Measurements from ENCODE around the gene SOD1.

SOD1 gene

DNA sequence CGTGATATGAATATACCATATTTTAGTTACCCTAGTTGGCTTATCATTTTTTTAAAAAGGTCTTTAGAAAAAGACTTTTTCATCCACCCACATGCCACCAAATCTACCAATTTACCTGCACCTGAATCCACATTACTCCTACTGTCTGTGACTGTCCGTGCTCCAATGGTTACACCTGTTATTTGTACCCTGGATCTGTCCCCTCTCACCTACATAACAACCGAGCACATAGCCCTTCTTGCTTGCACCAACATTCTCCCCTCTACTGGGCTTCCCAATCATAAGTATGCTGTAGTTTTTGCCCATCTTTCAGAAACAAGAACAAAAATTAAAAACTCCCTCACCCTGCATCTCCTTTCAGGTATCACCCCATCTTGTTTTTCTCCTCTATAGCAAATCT lies 17.6 kb downstream of the SOD1 start:
- no peak for DNase-seq
- Mint-ChIP-seq H3K36me3 (ENCODE audit: low read depth) (peaks cover 15% of the 10 kb centered on the region), H3K9me3 (no peaks in the 10 kb centered on the region), H3K27me3 (ENCODE audit: low read depth, poor library complexity) (no peaks in the 10 kb centered on the region), H3K4me1 (no peaks in the 10 kb centered on the region), H3K4me3 (no peak overlapping the region), H3K27ac (no peak overlapping the region)
- TF ChIP-seq, protein P1, sequence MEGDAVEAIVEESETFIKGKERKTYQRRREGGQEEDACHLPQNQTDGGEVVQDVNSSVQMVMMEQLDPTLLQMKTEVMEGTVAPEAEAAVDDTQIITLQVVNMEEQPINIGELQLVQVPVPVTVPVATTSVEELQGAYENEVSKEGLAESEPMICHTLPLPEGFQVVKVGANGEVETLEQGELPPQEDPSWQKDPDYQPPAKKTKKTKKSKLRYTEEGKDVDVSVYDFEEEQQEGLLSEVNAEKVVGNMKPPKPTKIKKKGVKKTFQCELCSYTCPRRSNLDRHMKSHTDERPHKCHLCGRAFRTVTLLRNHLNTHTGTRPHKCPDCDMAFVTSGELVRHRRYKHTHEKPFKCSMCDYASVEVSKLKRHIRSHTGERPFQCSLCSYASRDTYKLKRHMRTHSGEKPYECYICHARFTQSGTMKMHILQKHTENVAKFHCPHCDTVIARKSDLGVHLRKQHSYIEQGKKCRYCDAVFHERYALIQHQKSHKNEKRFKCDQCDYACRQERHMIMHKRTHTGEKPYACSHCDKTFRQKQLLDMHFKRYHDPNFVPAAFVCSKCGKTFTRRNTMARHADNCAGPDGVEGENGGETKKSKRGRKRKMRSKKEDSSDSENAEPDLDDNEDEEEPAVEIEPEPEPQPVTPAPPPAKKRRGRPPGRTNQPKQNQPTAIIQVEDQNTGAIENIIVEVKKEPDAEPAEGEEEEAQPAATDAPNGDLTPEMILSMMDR (IDR thresholded peaks at IDR 0.05), result no peak

- Mint-ChIP-seq H3K27me3 (ENCODE audit: low read depth, poor library complexity) (no peaks in the 10 kb centered on the region), H3K4me1 (no peaks in the 10 kb centered on the region), H3K36me3 (ENCODE audit: low read depth) (peaks cover 16% of the 10 kb centered on the region), H3K4me3 (no peak overlapping the region), H3K27ac (no peak overlapping the region), H3K9me3 (no peaks in the 10 kb centered on the region)
- DNase-seq, result no peak
- TF ChIP-seq, protein P1 (IDR thresholded peaks at IDR 0.05), result no peak
These were observed 19.0 kb downstream of the SOD1 start for GRCh38 chr21:31678478-31678877.

GRCh38 chr21:31682620-31683019 lies 23.1 kb downstream of the SOD1 start:
- no peak overlapping the region for H3K4me3 Mint-ChIP-seq
- no peaks in the 10 kb centered on the region for H3K9me3 Mint-ChIP-seq
- no peak overlapping the region for H3K27ac Mint-ChIP-seq
- H3K4me1 Mint-ChIP-seq, result no peaks in the 10 kb centered on the region
- no peak for DNase-seq
- TF ChIP-seq, protein P1 (IDR thresholded peaks at IDR 0.05), result no peak
- H3K27me3 Mint-ChIP-seq (ENCODE audit: low read depth, poor library complexity), result no peaks in the 10 kb centered on the region
- H3K36me3 Mint-ChIP-seq (ENCODE audit: low read depth), result peaks cover 53% of the 10 kb centered on the region

GRCh38 chr21:31683029-31683428 lies 23.5 kb downstream of the SOD1 start:
- Mint-ChIP-seq H3K27ac (no peak overlapping the region), H3K4me3 (no peak overlapping the region), H3K4me1 (no peaks in the 10 kb centered on the region), H3K9me3 (no peaks in the 10 kb centered on the region), H3K36me3 (ENCODE audit: low read depth) (peaks cover 54% of the 10 kb centered on the region), H3K27me3 (ENCODE audit: low read depth, poor library complexity) (no peaks in the 10 kb centered on the region)
- TF ChIP-seq, protein P1 (IDR thresholded peaks at IDR 0.05), result no peak
- DNase-seq, result no peak

GRCh38 chr21:31684918-31685317 lies 25.4 kb downstream of the SOD1 start:
- Mint-ChIP-seq H3K27me3 (ENCODE audit: low read depth, poor library complexity) (no peaks in the 10 kb centered on the region), H3K36me3 (ENCODE audit: low read depth) (peaks cover 66% of the 10 kb centered on the region), H3K9me3 (no peaks in the 10 kb centered on the region), H3K4me3 (no peak overlapping the region), H3K27ac (no peak overlapping the region), H3K4me1 (no peaks in the 10 kb centered on the region)
- DNase-seq, result no peak
- TF ChIP-seq, protein P1 (IDR thresholded peaks at IDR 0.05), result no peak

- TF ChIP-seq, protein P1 (IDR thresholded peaks at IDR 0.05), result no peak
- Mint-ChIP-seq H3K4me1 (no peaks in the 10 kb centered on the region), H3K9me3 (no peaks in the 10 kb centered on the region), H3K27me3 (ENCODE audit: low read depth, poor library complexity) (no peaks in the 10 kb centered on the region), H3K27ac (peak overlapping the region; percentile 80), H3K36me3 (ENCODE audit: low read depth) (peaks cover 78% of the 10 kb centered on the region), H3K4me3 (no peak overlapping the region)
- DNase-seq, result no peak
These were observed 26.9 kb downstream of the SOD1 start for GRCh38 chr21:31686272-31686915.

Data from nephron progenitor cell (in vitro differentiated cells).